Fibroblast of skin of left quadriceps (primary cell): ENCODE data around the gene HS2ST1.
"Not testable (repeated sequence)": the region's sequence is repeated elsewhere in the genome, so short reads cannot be mapped to it uniquely, and the experiment has no call there.

Experiments used
- DNase-seq, 2 experiments: peaks; one replicate each; pipeline ENCODE4 v3.0.0-alpha.2; 2013; ENCODE audit warnings: low read depth in 2 of 2

The HS2ST1 gene

GRCh38 chr1:86914601-86914997 lies at the start of gene HS2ST1:
Gene HS2ST1 (plus strand): TSS chr1:86914635.
- DNase-seq = no peak

GRCh38 chr1:86865973-86866637 lies 48.3 kb upstream of the HS2ST1 start:
- no peak for DNase-seq

- no peak for DNase-seq
These were observed 47.8 kb upstream of the HS2ST1 start for GRCh38 chr1:86866665-86867064.

GRCh38 chr1:86867278-86867677 lies 47.2 kb upstream of the HS2ST1 start:
- DNase-seq = not testable (repeated sequence)

GRCh38 chr1:86868477-86868876 lies 46.0 kb upstream of the HS2ST1 start:
- DNase-seq = no peak

DNA sequence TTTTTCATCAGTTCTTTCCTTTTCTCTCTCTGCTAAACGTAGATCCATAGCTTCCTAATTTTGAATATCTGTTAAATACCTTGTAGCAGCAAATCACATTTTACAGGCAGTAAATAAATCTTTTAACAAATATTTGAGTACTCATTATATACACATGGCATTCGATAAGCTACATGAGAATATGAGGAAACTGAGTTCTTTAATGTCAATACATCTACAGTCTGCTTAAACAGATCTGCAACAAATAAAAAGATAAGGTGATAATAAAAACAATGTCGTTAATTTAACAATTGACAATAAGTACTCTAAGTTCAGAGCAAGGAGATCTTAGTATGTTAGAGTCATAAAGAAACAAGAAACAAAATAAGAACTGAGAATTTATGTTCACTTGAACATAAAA lies 43.4 kb upstream of the HS2ST1 start:
- DNase-seq = no peak

DNA sequence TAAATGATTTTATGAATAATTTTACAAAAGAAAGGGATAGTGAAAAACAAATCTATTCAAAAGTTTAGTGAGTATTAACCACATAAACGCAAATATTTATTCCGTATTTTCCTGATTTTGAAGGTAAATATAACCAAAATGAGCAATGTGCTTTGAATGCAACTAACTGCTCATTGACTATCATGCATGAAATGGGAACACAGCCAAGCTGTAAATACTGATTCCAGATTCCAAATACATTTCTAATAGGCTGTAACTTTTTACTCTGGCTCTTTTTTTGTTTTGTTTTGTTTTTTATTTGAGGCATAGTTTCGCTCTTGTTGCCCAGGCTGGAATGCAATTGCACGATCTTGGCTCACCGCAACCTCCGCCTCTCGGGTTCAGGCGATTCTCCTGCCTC lies 42.3 kb upstream of the HS2ST1 start:
- peak; percentile 16 to 18 for DNase-seq

GRCh38 chr1:86875722-86876121 lies 38.7 kb upstream of the HS2ST1 start:
- DNase-seq = no peak

DNA sequence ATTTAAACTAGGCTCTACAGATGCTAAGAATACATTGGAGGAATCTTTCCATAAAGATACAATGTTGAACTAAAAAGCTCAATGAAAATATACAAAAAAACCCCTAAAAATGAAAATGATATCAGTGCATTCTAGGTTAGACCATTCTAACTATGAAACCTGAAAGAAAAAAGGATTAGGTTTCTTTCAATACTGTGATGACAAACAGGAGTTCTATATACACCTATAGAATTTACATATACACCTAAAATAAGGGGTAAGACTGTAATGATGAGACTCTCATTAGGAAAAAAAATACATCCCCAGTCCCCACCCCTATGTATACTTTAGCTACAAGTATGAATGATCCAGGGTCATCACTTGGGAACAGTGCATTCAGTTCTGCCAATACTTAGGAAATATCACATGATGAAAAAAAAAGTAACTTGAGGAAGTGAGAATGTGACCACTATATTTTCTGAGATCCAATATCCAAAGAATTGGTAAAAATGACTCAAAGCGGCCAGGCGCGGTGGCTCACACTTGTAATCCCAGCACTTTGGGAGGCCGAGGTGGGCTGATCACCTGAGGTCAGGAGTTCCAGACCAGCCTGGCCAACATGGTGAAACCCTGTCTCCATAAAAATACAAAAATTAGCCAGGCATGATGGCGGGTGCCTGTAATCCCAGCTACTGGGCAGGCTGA lies 26.8 kb upstream of the HS2ST1 start:
- no peak for DNase-seq

DNA sequence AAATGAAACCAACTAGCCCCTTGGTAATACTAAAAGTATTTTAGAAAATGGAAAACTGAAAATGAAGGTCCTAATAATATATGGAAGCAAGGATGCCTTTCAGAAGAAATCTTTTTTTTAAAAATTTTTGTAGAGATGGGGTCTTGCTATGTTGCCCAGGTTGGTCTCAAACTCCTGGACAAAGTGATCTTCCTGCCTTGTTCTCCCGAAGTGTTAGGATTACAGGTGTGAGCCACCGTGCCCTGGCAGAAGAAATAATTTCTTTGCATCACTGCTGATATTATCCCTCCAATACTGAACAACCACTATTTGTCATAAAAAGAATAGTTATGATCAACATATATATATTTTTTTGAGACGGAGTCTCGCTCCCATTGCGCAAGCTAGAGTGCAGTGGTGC lies 26.1 kb upstream of the HS2ST1 start:
- no peak for DNase-seq

DNA sequence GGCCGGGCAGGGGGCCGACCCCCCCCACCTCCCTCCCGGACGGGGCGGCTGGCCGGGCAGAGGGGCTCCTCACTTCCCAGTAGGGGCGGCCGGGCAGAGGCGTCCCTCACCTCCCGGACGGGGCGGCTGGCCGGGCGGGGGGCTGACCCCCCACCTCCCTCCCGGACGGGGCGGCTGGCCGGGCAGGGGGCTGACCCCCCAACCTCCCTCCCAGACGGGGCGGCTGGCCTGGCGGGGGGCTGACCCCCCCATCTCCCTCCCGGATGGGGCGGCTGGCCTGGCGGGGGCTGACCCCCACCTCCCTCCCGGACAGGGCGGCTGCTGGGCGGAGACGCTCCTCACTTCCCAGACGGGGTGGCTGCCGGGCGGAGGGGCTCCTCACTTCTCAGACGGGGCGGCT lies 15.0 kb upstream of the HS2ST1 start:
- not testable (repeated sequence) for DNase-seq

DNA sequence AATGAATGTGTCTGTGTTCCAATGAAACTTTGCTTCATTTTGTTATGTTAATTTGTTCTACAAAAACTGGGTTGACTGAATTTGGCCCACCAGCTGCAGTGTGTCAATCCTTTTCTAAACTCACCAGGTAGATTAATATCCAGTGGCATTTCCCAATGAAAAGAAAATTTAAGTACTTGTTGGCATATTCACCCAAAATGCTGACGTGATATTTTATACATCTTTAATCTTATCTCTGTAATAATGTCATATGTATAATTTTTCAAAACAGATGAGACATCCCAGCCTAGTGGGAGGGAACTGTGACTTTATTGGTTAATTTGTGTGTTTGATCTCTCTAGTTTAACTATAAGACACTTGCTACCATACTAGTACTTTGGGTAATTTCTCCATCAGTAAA lies 8.6 kb upstream of the HS2ST1 start:
- DNase-seq = no peak

- no peak for DNase-seq
These were observed 8.0 kb upstream of the HS2ST1 start for GRCh38 chr1:86906419-86906818.

GRCh38 chr1:86912281-86912900 lies 2.0 kb upstream of the HS2ST1 start:
- DNase-seq = peak in 1 of 2 experiments; percentile 10

GRCh38 chr1:86913399-86913895 lies 988 bp upstream of the HS2ST1 start:
- peak in 1 of 2 experiments; percentile 12 for DNase-seq

DNA sequence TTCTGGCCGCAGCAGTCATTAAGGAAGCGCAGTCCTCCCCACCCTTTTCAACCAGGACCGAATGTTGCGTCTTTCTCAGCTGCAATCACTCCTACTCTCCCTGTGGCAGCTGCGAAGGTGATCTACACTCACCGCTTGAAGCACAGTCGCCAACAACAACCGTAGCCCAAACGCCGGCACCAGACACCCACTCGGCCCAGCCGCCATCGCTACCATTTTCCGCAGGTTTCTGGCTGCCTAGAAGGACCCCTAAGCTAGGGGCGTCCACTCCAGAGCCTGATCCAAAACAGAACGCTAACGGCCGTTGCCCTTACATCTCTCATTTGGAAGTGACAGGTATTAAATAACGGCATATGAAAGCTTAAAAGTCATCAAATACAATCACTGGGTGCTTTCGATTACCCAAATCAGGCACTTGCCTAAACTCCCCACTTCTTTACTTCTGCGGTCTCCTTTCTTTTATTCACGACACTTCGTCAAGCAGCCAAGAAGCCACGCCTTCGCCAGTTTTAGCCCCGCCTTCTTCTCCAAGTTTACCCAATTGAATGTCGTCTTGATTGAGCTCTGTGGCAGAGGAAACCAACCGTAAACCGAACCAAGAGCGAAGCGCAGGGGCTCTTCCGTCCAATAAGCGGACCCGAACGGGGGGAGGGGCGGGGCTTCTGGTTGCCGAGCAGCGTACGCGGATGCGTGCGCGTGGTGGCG lies 387 bp upstream of the HS2ST1 start, which contains the start of gene SELENOF:
Gene SELENOF (minus strand): TSS at position 231 of the 705 bp plus-strand sequence. CDS start 15 bp downstream, at position 216.
- peak; percentile 100 for DNase-seq

DNA sequence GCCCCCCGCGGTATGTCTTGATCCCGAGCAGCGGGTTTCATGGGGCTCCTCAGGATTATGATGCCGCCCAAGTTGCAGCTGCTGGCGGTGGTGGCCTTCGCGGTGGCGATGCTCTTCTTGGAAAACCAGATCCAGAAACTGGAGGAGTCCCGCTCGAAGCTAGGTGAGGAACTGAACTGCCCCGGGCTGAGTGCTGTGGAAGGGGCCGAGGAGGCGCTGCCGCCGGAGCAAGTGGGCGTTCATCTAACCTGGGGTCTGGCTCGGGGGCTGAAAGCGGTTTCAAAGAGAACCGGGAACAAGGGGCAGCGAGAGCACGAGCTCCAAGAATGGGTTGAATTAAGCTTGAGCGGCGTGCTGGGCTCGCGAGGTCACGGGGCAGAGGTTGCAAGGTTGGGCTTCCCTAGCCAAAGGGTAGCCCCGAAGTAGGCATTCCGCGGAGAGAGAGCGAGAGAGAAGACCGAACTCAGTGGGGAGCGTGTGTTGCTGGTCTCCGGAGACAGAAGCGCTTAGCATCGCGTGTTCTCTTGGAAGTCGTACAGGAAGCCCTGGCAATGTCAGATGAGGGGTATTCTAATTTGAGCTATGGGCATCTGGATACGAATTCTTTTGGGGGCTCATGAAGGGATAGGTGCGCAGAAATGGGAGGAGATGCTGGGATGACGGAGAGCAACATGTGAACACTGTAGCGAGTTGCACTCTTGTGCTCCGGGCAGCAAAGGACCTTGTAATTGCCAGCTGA lies 732 bp downstream of the HS2ST1 start:
- DNase-seq = peak in 1 of 2 experiments; percentile 10

DNA sequence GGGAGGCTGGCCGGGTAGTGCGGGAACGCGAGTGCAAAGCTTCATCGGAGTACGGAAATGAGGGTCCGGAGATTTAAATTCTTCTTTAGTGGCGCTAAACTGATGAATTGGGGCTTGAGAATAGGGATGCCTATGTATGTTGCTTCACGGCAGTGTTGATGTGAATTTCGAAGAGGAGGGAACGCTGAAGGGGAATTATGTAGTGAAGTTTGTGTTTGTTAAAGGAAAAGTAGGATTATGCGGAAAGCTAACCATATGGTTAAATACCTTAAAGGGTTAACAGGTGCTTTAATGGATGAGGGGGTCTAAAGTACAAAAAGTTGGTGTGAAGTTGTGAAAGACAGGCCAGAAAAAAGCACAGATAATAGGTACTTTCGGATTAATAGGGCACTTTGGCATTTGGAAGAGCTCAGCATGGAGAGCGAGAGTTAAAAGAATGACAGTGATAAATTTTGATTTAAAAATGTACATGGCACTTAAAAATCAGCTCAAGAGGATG lies 1.4 kb downstream of the HS2ST1 start:
- no peak for DNase-seq

- no peak for DNase-seq
These were observed 2.3 kb downstream of the HS2ST1 start for GRCh38 chr1:86916752-86917151.

- no peak for DNase-seq
These were observed 8.0 kb downstream of the HS2ST1 start for GRCh38 chr1:86922445-86922844.

GRCh38 chr1:86924324-86924960 lies 10.0 kb downstream of the HS2ST1 start:
- no peak for DNase-seq
